Measurements from ENCODE around the gene TUFT1.

DNA sequence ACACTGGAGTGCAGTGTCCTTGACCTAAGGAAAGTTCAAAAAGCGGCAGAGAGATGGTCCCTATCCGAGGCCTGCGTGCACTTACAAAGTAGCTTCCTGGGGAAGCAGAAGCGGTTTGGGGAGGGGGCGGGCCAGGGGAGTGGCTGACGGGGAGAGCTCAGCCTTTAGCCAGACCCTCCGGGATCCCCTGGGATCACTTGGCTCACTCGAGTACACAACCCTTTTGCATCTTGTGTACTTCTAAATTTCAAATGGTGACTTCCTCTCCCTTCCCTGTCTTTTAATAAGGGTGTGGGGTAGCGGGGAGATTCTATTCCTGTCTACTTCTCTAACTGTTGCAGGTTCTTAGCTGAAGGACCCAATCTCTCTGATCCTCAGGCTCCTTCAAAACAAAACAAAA, 53.6 kb downstream of the TUFT1 start:
- TF ChIP-seq, protein P1, sequence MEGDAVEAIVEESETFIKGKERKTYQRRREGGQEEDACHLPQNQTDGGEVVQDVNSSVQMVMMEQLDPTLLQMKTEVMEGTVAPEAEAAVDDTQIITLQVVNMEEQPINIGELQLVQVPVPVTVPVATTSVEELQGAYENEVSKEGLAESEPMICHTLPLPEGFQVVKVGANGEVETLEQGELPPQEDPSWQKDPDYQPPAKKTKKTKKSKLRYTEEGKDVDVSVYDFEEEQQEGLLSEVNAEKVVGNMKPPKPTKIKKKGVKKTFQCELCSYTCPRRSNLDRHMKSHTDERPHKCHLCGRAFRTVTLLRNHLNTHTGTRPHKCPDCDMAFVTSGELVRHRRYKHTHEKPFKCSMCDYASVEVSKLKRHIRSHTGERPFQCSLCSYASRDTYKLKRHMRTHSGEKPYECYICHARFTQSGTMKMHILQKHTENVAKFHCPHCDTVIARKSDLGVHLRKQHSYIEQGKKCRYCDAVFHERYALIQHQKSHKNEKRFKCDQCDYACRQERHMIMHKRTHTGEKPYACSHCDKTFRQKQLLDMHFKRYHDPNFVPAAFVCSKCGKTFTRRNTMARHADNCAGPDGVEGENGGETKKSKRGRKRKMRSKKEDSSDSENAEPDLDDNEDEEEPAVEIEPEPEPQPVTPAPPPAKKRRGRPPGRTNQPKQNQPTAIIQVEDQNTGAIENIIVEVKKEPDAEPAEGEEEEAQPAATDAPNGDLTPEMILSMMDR (IDR thresholded peaks at IDR 0.05) = no peak
- TF ChIP-seq POLR2A (IDR thresholded peaks at IDR 0.05) = no peak
